UCSD-AML1 (cell line): ENCODE measurements around the gene SMIM13.

ENCODE experiments used
- DNase-seq: peaks from one replicate; lab custom pipeline; 2025; ENCODE audit not compliant: unreplicated experiment; lab: John Stamatoyannopoulos, UW

Gene SMIM13

GRCh38 chr6:11185204-11185842 lies 91.7 kb downstream of the SMIM13 start:
- DNase-seq = no peak

- DNase-seq = no peak
These were observed 93.7 kb downstream of the SMIM13 start for GRCh38 chr6:11187301-11187700.
